Astrocyte of the spinal cord (primary cell): ENCODE data around the gene LRRC31.
A peak's percentile ranks its signal among the peaks of the same experiment; 100 is the strongest.

ENCODE experiments used
- DNase-seq: peaks from one replicate; pipeline ENCODE4 v3.0.0; 2011; ENCODE audit warnings: low read depth, low spot score
- H3K4me3 ChIP-seq: 2 replicates; pipeline ENCODE4 v1.5.1; 2011; ENCODE audit warnings: low read depth, mild to moderate bottlenecking, low read length, moderate library complexity
- in situ Hi-C: cut with HindIII; loops from 2 replicates; pipeline ENCODE4 v1.10.0; 2017; ENCODE audit warnings: low sequenced_read_pairs
- TF ChIP-seq, protein P1 (sequence below): IDR thresholded peaks from 2 replicates; pipeline ENCODE4 v1.5.1; 2012; ENCODE audit warnings: low read depth, mild to moderate bottlenecking, low read length, inconsistent platforms

LRRC31 gene

GRCh38 chr3:169850618-169851017 is 19.1 kb downstream of the LRRC31 start:
- no peak overlapping the region for H3K4me3 ChIP-seq
- TF ChIP-seq, protein P1, sequence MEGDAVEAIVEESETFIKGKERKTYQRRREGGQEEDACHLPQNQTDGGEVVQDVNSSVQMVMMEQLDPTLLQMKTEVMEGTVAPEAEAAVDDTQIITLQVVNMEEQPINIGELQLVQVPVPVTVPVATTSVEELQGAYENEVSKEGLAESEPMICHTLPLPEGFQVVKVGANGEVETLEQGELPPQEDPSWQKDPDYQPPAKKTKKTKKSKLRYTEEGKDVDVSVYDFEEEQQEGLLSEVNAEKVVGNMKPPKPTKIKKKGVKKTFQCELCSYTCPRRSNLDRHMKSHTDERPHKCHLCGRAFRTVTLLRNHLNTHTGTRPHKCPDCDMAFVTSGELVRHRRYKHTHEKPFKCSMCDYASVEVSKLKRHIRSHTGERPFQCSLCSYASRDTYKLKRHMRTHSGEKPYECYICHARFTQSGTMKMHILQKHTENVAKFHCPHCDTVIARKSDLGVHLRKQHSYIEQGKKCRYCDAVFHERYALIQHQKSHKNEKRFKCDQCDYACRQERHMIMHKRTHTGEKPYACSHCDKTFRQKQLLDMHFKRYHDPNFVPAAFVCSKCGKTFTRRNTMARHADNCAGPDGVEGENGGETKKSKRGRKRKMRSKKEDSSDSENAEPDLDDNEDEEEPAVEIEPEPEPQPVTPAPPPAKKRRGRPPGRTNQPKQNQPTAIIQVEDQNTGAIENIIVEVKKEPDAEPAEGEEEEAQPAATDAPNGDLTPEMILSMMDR = no peak
- no peak for DNase-seq
- in situ Hi-C loops = no loop called here

- DNase-seq = no peak
- no peak overlapping the region for H3K4me3 ChIP-seq
- TF ChIP-seq, protein P1 = no peak
- in situ Hi-C loops = no loop called here
Measured at GRCh38 chr3:169848741-169849140, 21.0 kb downstream of the LRRC31 start.

- in situ Hi-C loops = no loop called here
- DNase-seq = no peak
- TF ChIP-seq, protein P1 = no peak
- no peak overlapping the region for H3K4me3 ChIP-seq
Measured at GRCh38 chr3:169847896-169848295, 21.8 kb downstream of the LRRC31 start.

DNA sequence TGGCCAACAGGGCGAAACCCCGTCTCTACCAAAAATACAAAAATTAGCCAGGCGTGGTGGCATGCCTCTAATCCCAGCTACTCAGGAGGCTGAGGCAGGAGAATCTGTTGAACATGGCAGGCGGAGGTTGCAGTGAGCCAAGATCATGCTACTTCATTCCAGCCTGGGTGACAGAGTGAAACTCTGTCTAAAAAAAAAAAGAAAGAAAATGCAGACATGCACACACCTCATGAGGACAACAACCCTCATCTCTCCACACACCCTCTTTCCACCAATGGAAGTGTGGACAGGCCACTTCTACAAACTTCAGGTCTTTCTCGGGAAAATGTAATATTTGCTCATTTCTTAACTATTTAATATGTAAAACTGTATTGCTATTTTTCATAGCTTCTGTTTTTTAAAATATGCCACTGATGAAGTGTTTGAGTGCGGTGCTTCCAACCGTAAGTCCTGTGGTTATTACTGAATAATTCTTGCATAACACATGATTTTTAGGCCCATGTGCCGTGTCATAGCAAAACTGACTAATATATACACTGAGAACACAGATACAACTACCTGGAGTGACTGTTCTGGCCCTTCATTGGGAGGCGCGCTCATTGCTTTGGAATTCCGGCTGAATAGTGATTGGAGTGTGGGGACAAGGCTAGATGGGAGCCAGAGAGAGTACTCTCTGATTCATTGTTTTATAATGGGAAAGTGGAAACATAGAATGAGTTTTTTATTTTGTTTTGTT is 23.1 kb downstream of the LRRC31 start:
- TF ChIP-seq, protein P1 = no peak
- H3K4me3 ChIP-seq = no peak overlapping the region
- peak; percentile 68 for DNase-seq
- in situ Hi-C loops = no loop called here

GRCh38 chr3:169842960-169843359 is 26.8 kb downstream of the LRRC31 start:
- no peak overlapping the region for H3K4me3 ChIP-seq
- no peak for DNase-seq
- in situ Hi-C loops = no loop called here
- TF ChIP-seq, protein P1 = no peak

GRCh38 chr3:169841171-169841570 is 28.6 kb downstream of the LRRC31 start:
- TF ChIP-seq, protein P1 = no peak
- no peak overlapping the region for H3K4me3 ChIP-seq
- in situ Hi-C loops = no loop called here

More at GRCh38 chr3:169841171-169841570, 28.6 kb downstream of the LRRC31 start:
- DNase-seq = no peak
